IPS-15b (cell line): Measurements from ENCODE around the gene KCNQ1.

ENCODE experiments used
- H3K27me3 ChIP-seq: one replicate; pipeline ENCODE4 v1.6.1; 2013; ENCODE audit warnings: low read length; ENCODE audit not compliant: control insufficient read depth, insufficient read depth
- H3K36me3 ChIP-seq: one replicate; pipeline ENCODE4 v1.6.1; 2013; ENCODE audit warnings: low read length; ENCODE audit not compliant: control insufficient read depth, insufficient read depth
- H3K4me1 ChIP-seq: one replicate; pipeline ENCODE4 v1.6.1; 2013; ENCODE audit warnings: mild to moderate bottlenecking, low read length; ENCODE audit not compliant: control insufficient read depth, insufficient read depth
- H3K4me3 ChIP-seq: one replicate; pipeline ENCODE4 v1.5.1; 2013; ENCODE audit warnings: low read depth, low read length
- H3K9ac ChIP-seq: one replicate; pipeline ENCODE4 v1.6.1; 2013; ENCODE audit warnings: low read depth, mild to moderate bottlenecking, low read length
- H3K9me3 ChIP-seq: one replicate; pipeline ENCODE4 v1.6.1; 2013; ENCODE audit warnings: mild to moderate bottlenecking, low read length; ENCODE audit not compliant: control insufficient read depth, insufficient read depth

Gene KCNQ1

DNA sequence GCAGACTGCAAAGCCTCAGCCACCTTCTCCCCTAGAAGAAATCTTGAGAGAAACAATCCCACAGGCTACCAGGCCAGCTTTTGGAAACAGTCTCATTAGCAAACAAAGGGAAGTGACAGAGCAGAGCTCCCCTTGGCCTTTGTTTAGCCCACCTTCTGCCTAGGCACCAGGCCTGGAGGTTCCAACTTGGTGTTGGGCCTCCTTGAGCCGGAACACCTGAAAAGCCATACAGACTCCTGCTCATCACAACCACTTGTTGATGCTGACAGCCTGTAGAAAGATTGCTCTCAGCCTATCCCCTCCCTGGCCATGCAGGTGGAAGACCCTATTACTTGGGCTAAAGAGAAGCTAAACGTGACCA lies 228.4 kb downstream of the KCNQ1 start:
- H3K9me3 ChIP-seq, result no peaks in the 10 kb centered on the region
- H3K4me1 ChIP-seq, result no peaks in the 10 kb centered on the region
- peaks cover 4% of the 10 kb centered on the region for H3K36me3 ChIP-seq
- H3K9ac ChIP-seq, result no peak overlapping the region
- no peak overlapping the region for H3K4me3 ChIP-seq
- H3K27me3 ChIP-seq, result no peaks in the 10 kb centered on the region

DNA sequence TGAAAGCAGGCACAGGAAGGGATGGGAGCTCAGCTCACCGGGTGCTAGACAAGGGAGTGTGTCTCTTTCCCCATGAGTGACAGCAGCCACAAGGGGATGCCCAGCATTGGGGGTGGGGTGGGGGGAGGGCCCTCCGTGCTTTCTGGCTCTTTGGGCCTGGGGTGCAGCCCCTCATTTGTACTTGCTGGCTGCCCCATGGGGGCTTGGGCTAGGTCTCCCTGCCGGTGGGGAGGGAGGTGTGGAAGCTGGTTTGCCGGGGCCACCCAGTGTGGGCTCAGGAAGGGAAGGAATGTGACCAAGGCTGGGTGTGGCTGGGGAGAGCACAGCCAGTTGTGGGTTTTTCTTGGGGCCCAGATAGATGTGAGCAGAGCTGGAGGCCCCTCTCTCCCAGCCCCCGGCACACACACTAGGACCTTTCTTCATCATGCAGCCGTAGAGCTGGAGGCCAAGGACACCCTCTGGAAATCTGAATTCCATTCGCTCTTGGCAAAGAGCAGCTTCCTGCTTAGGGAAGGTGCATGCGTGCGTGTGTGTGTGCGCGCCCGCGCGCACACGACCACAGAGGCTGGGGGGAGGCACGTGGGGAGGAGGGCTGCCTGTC lies 229.2 kb downstream of the KCNQ1 start:
- H3K4me3 ChIP-seq, result no peak overlapping the region
- H3K9ac ChIP-seq, result no peak overlapping the region
- H3K9me3 ChIP-seq, result no peaks in the 10 kb centered on the region
- H3K4me1 ChIP-seq, result no peaks in the 10 kb centered on the region
- peaks cover 1% of the 10 kb centered on the region for H3K36me3 ChIP-seq
- H3K27me3 ChIP-seq, result no peaks in the 10 kb centered on the region

DNA sequence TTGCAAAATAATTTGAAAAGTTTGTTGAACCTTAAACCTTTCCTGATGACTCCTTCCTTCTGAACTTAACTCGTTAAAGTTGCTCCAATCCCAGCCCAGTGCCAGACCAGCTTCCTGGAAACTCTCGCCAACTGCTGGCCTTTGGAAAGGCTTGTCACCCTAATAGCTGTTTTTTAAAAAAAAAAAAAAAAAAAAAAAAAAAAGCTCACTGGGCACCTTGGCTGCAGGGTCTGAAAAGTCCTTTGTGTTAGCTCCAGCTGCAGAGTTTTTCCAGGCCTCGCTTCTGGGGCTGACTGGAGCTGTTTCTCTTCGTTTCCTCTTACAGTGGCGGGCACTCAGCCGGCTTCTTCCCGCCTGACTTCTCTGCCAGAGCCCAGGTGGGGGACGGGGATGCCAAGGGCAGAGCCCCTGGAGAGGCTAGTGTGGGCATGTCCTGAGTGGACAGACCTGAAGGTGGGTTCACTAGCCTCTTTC lies 229.9 kb downstream of the KCNQ1 start:
- H3K36me3 ChIP-seq, result no peaks in the 10 kb centered on the region

DNA sequence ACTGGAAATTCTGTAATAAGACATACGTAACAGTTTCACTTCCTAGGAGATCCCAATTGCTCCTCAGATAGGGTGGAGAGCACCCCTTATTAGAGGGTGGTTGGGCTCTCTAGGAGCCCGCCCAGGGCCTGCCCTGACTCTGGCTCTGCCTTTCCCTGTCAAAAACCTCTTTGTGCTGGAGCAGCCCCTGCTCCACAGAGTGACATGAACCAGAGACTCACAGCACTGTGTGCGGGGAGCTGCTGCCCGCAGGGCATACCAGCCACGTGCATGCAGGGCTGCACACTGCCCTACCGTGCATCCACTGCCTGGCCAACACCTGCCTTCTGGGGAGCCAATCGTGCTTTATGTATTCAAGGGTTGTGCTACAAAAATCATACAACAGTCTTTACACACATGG lies 230.7 kb downstream of the KCNQ1 start:
- Histone ChIP-seq H3K27me3 (no peaks in the 10 kb centered on the region), H3K4me1 (no peaks in the 10 kb centered on the region), H3K9me3 (no peaks in the 10 kb centered on the region), H3K36me3 (no peaks in the 10 kb centered on the region), H3K4me3 (no peak overlapping the region), H3K9ac (no peak overlapping the region)

More for the DNA sequence above, 229.9 kb downstream of the KCNQ1 start:
- Histone ChIP-seq H3K4me3 (no peak overlapping the region), H3K27me3 (no peaks in the 10 kb centered on the region), H3K4me1 (no peaks in the 10 kb centered on the region), H3K9ac (no peak overlapping the region), H3K9me3 (no peaks in the 10 kb centered on the region)

DNA sequence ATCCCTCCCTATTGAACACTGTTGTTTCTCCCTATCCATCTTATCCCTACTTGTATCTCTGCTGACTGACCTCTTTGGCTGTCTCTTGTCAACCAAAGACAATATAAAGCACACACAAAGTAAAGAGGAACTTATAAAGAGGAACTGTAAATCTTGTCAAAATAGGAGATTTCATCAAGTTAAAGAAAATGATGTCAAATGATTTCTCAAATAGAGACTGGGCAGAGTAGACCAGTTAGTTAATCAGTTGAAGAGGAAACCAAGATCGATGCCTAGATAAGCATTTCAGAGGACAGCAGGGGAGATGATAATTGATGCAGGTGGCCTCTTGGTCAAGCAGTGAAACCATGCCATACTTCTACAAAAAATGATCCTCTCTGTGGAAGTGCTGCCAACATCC lies 232.3 kb downstream of the KCNQ1 start:
- Histone ChIP-seq H3K27me3 (no peaks in the 10 kb centered on the region), H3K9ac (no peak overlapping the region), H3K36me3 (no peaks in the 10 kb centered on the region), H3K4me3 (no peak overlapping the region), H3K4me1 (no peaks in the 10 kb centered on the region), H3K9me3 (no peaks in the 10 kb centered on the region)

DNA sequence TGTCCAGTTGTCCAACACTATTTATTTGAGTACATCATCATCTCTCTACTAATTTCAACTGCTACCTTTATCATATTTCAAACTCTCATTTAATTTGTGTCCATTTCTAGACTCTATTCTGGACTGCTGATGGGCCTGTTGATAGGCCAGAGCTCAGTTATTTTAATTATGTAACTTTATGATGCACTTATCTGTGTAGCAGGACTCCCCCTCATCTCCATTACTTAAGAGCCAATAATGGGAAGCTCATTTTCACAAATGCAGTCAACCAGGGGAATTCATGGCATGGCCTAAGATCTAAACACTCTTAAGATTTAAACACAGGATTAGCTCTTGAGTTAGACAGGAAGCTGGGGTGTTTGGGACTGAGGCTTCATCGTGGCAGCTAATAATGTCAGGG lies 233.6 kb downstream of the KCNQ1 start:
- no peaks in the 10 kb centered on the region for H3K9me3 ChIP-seq
- H3K9ac ChIP-seq, result no peak overlapping the region
- H3K36me3 ChIP-seq, result no peaks in the 10 kb centered on the region
- H3K4me1 ChIP-seq, result peaks cover 7% of the 10 kb centered on the region
- H3K4me3 ChIP-seq, result no peak overlapping the region
- no peaks in the 10 kb centered on the region for H3K27me3 ChIP-seq

DNA sequence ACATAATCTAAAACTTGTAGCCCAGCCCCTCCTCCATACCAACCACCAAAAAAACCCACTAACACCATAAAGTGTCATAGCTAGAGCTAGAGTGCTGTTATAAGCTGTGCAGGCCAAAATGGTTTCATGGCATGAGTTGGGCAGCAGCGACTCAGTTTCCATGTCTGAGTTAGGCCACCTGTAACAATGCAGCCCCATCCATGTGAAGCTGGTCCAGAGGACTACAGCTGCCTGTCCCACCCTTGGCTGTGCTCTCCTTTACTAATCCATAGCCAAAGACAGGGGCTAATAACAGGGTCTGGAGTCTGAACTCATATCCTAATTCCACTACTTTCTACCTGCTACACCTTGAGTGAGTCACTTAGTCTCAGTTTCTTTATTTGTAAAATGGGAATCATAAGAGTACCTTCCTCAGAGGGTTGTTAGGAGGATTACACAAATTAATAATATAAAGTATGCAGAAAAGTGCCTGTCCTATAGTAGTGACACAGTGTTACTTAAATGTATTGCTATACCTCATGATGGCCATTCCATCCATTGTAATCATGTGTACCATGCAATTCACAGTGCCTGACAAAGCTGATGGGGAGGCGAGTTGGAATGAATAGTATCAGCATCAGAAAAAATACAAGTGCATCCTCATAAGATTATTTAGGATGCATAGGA lies 234.3 kb downstream of the KCNQ1 start:
- H3K9me3 ChIP-seq, result no peaks in the 10 kb centered on the region
- H3K9ac ChIP-seq, result no peak overlapping the region
- H3K36me3 ChIP-seq, result no peaks in the 10 kb centered on the region
- H3K4me3 ChIP-seq, result no peak overlapping the region
- peaks cover 8% of the 10 kb centered on the region for H3K4me1 ChIP-seq
- no peaks in the 10 kb centered on the region for H3K27me3 ChIP-seq

DNA sequence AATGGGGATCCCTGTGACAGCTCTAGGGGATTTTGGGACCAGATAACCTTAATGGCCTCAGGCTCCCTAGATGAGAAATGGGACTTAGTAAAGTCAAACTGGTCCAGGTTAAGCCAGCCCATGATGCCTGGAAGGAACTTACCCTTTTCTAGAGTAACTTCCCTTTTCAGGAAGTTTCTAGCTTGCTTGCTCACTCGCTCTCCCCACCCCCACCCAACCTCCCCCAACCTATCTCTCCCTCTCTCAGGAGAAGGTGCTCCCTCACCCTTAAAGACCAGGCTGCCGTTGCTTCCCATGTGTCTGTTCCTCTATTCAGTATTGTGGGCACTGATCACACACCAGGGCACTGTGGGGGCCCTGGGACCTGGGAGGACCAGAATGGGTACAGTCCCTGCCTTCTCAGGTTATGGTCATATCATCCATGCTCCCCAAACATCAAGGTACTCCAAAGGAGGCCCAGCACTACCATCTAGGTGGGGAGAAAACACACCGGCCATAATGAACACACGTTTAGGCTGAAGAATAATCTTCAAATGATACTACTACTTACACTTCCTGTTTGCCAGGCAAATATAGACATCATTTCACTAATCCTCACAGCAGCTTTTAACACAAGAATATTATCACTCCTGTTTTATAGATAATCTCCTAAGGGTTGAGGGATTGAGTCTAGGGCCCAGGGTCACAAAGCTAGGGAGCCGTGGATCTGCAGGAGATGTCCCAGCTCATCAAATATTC lies 236.8 kb downstream of the KCNQ1 start:
- Histone ChIP-seq H3K9ac (peak overlapping the region; percentile 1), H3K4me3 (no peak overlapping the region), H3K9me3 (no peaks in the 10 kb centered on the region), H3K36me3 (peaks cover 3% of the 10 kb centered on the region), H3K27me3 (no peaks in the 10 kb centered on the region), H3K4me1 (peaks cover 8% of the 10 kb centered on the region)

DNA sequence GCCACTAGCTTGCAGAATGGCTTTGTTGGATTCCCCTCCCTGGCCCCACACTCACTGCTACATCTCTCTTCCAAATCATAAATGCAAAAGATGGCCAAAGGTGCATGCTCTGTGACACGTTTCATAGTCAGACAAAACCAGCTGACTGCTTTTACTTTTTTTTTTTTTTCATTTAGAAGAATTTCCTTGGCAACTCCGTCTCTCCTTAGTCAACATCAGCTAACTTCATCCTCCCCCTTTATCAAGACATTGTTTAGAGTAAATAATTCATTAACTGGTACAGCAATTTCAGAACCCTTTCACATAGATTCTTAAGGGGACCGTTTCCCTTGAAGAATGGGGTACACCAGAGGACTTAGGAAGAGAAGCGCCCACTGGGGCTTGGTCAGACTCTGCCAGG lies 239.0 kb downstream of the KCNQ1 start:
- Histone ChIP-seq H3K4me1 (peaks cover 8% of the 10 kb centered on the region), H3K27me3 (no peaks in the 10 kb centered on the region), H3K4me3 (no peak overlapping the region), H3K9me3 (no peaks in the 10 kb centered on the region), H3K36me3 (peaks cover 3% of the 10 kb centered on the region), H3K9ac (no peak overlapping the region)

DNA sequence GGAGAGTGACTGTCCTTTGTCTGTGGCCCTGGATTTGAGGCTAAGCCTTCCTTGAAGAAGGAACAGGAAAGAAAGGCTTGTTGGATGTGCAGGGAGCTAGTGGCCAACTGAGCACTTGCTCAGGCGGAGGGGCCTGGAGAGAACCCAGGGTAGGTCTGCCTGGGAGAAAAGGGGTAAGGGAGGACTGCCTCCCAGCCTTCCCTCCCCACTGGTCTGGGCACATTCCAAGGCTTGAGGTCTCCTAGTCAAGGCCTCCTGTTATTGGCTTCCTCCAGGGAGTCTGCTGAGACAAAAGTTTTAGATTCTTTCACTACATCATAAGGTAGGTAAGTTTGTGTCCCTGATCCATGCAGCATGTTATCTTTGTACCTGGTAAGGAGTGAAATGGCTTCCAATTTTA lies 239.8 kb downstream of the KCNQ1 start:
- Histone ChIP-seq H3K36me3 (peaks cover 3% of the 10 kb centered on the region), H3K9ac (no peak overlapping the region), H3K4me3 (no peak overlapping the region), H3K9me3 (no peaks in the 10 kb centered on the region), H3K27me3 (no peaks in the 10 kb centered on the region), H3K4me1 (peaks cover 12% of the 10 kb centered on the region)

DNA sequence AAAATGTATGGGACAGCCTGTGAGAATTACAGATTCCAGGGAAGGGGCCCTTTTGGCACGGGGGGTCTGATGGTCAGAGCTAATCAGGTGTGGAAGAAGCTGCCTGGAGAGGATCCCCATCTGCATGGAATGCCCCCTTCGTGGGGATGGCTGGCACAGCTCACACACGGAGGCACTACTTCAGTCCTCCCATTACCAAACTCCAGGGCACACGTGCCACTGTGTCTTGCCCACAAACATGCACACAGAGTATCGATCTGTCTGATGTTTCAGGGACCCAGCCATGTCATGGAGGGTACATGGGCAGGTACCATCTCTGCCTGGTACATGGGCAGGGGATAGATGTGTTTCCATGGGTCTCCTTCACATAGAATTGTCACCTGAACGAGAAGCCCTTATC lies 240.2 kb downstream of the KCNQ1 start:
- H3K27me3 ChIP-seq, result no peaks in the 10 kb centered on the region

More for the DNA sequence above, 240.2 kb downstream of the KCNQ1 start:
- H3K4me3 ChIP-seq, result no peak overlapping the region
- H3K9ac ChIP-seq, result no peak overlapping the region
- H3K4me1 ChIP-seq, result peaks cover 12% of the 10 kb centered on the region
- H3K36me3 ChIP-seq, result peaks cover 5% of the 10 kb centered on the region
- H3K9me3 ChIP-seq, result no peaks in the 10 kb centered on the region
